GM21576 (cell line): Measurements from ENCODE around the gene ADGRG1.
A peak's percentile ranks its signal among the peaks of the same experiment; 100 is the strongest.
"Not testable (repeated sequence)": the region's sequence is repeated elsewhere in the genome, so short reads cannot be mapped to it uniquely, and the experiment has no call there.

Experiments
- ATAC-seq: cut with Tn5 transposase; IDR thresholded peaks from one replicate; pipeline ENCODE4 v1.9.1; 2021; ENCODE audit warnings: mild to moderate bottlenecking, moderate library complexity; ENCODE audit not compliant: unreplicated experiment

ADGRG1 gene

DNA sequence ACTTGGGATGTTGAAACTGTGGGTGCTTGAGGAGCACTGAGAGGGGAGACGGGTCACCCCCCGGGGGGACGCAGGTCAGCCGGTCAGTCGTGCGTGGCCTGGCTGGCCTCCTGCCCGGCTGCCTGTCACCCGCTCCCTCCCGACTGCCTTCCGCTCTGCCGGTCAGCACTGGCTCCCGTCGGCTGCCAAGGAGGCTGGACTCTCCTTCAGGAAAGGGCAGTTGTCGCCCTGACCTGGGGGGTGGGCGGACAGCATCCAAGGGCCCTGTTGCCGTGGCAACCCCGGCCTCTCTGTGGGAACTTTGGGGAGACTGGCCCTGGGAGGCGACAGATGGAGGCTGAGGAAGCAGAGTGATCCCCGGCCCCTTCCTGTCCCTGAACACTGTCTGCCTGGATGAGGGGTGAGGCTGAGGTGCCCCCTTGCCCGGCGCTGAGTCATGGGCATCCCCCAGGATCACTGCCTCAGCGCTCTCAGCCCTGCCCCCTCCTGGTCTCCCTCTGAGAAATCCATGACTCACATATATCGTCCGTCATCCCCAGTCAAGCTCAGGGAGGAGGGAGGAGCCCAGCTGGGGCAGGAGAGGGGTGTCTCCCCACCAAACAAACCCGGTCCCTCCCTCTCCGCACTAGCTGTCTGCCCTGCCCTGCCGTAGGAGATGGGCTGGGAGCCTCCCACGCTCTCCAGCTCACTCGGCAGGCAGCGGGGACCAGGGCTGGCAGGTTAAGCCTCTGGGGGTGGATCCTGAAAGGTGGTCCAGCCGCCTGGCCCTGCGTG, at the start of gene ADGRG1:
Gene ADGRG1, plus strand, starts transcription at position 623 of the 774 bp plus-strand sequence. CDS start 21,658 bp downstream, outside the sequence.
- ATAC-seq, result no peak

GRCh38 chr16:57579361-57579665, 49.1 kb upstream of the ADGRG1 start:
- no peak for ATAC-seq

DNA sequence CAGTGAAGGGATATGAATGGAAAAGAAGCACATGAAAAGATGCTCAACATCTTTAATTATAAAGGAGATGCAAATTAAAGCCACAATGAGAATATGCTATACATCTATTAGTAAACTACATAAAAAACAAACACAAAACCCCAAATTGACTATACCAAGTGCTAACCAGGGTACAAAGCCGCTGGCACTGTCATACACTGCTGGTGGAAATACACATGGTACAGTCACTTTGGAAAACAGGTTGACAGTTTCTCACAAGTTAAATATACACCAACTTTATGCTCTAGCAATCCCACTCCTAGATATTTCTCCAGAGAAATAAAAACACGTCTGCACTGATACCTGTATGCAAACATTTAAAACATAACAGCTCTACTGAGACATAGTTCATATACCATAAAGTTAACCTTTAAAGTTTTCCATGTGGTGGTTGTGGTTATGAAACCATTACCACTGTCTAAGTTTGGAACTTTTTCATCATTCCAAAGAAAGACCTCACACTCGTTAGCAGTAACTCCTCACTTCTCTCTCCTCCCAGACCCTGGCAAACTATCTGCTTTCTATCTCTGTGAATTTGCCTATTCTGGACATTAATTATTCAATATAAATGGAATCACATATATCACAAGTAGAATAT, 43.3 kb upstream of the ADGRG1 start:
- no peak for ATAC-seq

- no peak for ATAC-seq
Observed at GRCh38 chr16:57588831-57589230, 39.6 kb upstream of the ADGRG1 start.

DNA sequence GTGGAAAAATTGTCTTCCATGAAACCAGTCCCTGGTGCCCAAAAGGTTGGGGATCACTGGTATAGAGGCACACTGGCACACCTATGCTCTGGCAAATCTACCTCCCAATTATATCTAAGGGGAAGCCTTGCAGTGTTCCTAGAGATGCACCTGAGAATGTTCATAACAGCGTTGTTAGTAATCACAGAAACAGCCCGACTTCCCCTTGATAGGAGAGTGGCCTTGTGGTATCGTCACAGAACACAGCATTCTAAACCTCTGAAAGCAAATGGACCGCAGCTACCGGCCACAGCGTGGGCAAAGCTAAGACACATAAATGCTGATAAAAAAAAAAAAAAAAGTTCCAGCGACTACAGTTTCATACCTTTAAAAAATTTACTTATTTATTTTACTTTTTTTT, 39.1 kb upstream of the ADGRG1 start:
- ATAC-seq, result no peak

DNA sequence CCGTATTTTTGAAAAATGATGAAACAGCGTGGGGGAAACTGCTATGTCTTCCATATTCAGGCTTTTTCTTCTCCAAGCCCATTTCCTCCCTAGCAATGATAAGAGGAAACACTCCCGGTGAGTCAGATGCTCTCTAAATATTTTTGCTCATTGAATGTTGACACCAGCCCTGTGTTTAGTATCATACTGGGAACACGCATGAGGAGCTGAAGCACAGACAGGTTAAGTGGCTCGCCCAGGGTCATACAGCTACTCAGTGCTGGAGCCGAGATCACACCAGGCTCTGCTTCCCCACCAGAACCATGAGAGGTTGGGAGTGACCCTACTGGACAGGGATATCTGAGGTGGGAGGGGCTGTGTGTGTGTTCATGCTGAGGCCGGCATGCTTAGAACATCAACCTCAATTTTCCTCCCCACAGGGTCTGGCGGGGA, 37.8 kb upstream of the ADGRG1 start:
- peak; percentile 13 for ATAC-seq

DNA sequence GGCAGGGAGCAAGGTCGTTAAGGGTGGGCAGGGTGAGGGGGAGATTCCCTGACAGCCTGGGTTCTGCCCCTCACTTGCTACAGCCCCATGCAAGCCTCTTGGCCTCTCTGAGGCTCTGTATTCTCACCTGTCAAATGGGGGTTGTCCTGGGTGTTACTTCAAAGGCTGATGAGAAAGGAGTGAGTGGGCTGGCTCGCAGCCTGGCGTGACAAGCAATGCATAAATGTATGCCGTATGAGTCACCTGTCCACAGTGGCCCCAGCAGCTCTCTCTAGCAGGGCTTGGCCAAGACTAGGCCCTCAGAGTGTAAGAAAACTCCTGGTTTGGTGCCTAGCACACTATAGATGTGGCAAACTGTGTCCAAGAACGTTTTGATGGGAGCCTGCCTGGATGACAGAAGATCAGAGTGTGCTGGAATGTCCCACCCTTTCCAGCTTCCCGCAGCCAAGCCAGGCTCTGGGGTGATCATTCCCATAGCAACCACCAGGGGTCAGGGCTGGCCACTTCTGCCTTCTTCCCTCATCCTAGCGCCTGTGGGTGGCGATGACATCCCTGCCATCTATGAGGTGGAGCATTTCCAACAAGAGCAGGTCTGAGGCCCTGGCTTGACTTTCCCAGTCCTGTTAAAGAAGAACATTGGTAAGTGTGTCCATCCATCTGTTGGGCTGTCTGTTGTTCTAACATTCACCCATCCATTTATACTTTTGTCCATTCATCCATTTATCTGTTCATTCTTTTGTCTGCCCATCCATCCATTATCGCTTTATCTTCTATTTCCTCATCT, 37.2 kb upstream of the ADGRG1 start:
- peak; percentile 68 for ATAC-seq

GRCh38 chr16:57591870-57592485, 36.5 kb upstream of the ADGRG1 start:
- ATAC-seq, result no peak

GRCh38 chr16:57592591-57593003, 35.8 kb upstream of the ADGRG1 start:
- peak; percentile 44 for ATAC-seq

GRCh38 chr16:57593021-57593420, 35.4 kb upstream of the ADGRG1 start:
- no peak for ATAC-seq

DNA sequence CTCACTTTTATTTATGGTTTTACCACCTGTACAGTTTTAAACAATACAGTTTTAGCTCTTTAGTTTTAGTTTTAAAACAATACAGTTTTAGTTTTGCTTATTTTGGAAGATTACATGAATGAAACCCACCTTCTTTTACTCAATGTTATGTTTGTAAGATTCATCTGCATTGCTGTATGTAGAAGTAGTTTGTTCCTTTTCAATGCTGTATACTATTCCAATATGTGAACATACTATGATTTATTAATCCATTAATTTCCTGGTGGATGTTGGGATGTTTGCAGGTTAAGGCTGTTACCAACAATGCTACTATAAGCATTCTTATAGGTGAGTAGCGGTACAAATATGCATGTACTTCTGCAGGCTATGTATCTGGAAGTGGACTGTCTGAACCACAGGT, 34.4 kb upstream of the ADGRG1 start:
- no peak for ATAC-seq

- no peak for ATAC-seq
Observed at GRCh38 chr16:57594531-57595031, 33.8 kb upstream of the ADGRG1 start.

- not testable (repeated sequence) for ATAC-seq
Observed at GRCh38 chr16:57596234-57596633, 32.2 kb upstream of the ADGRG1 start.

DNA sequence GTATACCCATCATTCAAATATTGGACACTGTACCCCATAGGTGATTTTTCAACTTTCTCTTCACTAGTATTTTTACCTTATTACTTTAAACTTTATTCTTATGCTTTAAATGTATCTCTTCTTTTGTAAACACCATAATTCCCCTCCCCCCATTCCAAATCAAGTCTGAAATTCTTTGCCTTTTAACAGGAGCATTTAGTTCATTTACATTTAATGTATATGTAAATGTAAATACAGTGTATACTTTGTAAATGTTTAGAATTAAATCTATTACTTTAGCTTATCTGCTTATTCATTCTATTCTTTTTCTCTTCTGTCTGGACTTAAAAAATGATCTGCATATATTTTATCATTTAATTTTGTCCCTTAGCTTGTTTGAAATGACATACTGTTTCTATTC, 30.0 kb upstream of the ADGRG1 start:
- no peak for ATAC-seq

DNA sequence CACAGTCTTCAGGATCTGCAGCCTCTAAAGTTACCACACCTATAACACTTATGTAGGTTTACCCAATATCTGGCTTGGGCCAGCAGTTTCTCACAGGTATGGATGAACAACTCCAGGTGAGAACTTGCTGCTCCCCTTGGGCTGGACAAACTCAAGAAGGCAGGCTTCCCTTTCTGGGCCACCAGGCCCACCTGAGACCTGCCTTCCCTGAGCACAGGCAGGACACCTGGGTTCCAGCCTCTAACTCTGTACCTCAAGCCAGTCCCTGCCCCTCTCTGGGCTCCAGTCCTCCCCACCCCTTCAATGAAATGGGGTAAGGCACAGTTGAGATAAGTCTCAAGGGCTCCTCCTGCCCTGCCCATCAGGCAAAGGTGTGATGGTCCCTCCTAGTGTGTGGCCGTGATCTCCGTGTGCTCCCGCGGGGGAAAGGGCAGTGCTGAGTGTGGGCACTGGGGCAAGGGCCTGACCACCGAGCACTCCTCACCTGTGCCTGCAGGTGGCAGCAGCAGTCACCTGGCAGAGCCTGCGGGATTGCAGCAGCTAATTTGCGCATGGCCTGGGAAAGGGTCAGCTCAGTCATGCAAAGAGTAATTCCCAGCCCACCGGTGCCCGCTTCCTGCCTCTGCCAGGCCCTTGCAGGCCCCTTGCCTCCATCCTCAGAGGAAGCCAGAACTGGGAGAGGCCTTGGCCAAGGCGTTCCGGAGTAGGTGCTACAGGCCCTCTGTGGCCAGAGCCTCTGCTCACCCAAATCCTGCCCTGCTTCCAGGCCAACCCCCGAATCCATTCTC, 28.2 kb upstream of the ADGRG1 start:
- ATAC-seq, result no peak

DNA sequence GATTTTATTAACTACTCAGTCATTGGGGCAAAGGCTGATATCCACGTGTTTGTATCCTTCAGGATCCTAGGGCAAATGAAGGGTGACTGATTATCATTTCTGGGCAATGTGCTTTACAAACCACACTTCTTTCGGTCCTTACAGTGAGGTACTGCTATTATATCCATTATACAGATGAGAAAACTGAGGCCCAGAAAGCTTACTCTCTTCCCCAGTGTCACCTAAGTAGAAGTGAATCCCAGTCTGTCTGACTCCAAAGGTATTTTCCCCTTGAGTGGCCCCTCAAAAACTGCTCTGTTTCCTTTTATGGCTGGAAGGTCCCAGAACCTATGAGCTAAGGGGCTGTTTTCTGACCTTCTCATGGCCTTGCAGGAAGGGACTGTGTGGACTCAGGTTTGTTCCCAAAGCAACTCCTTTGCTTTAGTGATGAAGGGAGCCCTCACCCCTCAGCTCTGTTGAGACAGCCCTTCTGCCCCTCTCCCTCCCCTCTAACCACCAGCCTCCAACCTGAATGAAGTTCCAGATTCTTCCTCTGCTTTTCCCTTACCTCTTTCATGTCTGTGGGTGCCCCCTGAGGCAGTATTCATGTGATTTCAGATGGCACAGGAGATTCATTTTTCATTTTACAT, 27.4 kb upstream of the ADGRG1 start:
- no peak for ATAC-seq

DNA sequence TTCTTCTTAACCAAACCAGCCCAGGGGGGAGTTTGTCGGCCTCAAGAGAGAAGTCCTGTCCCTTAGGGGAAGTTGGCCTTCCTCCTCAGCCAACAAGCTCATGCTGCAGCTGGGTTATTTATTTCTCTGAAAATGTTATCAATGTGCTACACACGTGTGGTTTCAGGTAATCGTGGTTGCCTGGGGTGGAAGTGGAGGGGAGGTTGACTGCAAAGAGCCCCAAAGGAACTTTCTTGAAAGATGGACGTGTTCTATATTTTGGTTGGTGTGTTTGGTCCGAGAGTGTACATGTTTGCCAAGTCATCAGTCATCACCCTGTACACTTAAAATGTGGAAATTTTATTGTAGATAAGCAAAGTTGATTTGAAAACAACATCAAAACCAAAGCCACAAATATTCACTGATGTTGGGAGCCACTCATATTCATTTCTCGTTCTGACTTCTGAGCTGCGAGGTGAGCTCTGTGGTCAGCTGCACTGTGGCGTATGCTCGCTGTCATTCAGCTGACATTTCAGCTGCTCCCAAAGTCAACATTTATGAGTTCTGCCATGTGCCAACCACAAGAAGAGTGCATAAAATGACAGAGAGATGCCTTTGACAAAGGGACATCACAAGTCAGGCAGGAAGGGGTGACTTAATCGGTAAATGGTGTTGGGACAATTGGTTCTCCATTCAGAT, 26.5 kb upstream of the ADGRG1 start:
- ATAC-seq, result peak; percentile 86

DNA sequence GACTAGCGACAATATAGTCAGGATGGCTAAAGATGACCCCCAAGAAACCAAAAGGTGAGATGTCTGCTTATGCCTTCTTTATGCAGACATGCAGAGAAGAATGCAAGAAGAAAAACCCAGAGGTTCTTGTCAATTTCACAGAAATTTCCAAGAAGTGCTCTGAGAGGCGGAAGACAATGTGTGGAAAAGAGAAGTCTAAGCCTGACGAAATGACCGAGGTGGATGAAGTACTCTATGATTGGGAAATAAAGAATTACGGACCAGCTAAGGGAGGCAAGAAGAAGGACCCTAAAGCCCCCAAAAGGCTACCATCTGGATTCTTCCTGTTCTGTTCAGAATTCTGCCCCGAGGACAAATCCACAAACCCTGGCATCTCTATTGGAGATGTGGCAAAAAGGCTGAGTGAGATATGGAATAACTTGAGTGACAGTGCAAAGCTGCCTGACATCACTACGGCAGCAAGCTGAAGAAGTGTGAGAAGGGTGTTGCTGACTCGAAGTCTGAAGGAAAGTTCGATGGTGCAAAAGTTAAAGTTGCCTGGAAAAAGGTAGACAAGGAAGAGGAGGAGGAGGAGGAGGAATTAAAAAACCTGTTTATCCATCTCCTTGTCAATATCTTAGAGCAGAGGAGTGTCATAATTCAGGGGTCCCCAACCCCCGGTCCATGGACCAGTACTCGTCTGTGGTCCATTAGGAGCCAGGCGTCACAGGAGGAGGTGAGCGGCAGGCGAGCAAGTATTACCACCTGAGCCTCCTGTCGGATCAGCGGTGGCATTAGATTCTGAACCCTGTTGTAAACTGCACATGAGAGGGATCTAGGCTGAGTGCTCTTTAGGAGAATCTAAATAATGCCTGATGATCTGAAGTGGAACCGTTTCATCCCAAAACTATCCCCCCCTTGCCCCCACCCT, 25.1 kb upstream of the ADGRG1 start:
- ATAC-seq, result no peak
